ENCODE data around the gene IFNL4. TPM values are rescaled to one million over a fixed set of nuclear protein-coding genes. Genes with fewer than 3 reads are reported as not detected.
"Not testable (repeated sequence)": the region's sequence is repeated elsewhere in the genome, so short reads cannot be mapped to it uniquely, and the experiment has no call there.

IFNL4 gene
- total RNA-seq (2014; rRNA removed; shearing (Covaris generic)), result not detected in 2 replicates

GRCh38 chr19:39248806-39249205, at the start of gene IFNL4:
IFNL4 (minus strand) TSS chr19:39248856.
- DNase-seq (ENCODE audit: low spot score), result no peak

GRCh38 chr19:39297931-39298634, 49.4 kb upstream of the IFNL4 start:
- no peak for DNase-seq (ENCODE audit: low spot score)

GRCh38 chr19:39296906-39297305, 48.2 kb upstream of the IFNL4 start:
- DNase-seq (ENCODE audit: low spot score), result no peak

- DNase-seq (ENCODE audit: low spot score), result no peak
These were observed 47.5 kb upstream of the IFNL4 start, which contains the start of gene IFNL1 for GRCh38 chr19:39296055-39296645. IFNL1 (plus strand) TSS chr19:39296407; CDS start chr19:39296422, 15 bp downstream.

GRCh38 chr19:39293394-39293793, 44.7 kb upstream of the IFNL4 start:
- no peak for DNase-seq (ENCODE audit: low spot score)

- no peak for DNase-seq (ENCODE audit: low spot score)
These were observed 35.4 kb upstream of the IFNL4 start for GRCh38 chr19:39284032-39284431.

GRCh38 chr19:39282021-39282420, 33.4 kb upstream of the IFNL4 start:
- no peak for DNase-seq (ENCODE audit: low spot score)

- DNase-seq (ENCODE audit: low spot score), result no peak
These were observed 28.9 kb upstream of the IFNL4 start for GRCh38 chr19:39277598-39277997.

GRCh38 chr19:39276740-39277139, 28.1 kb upstream of the IFNL4 start:
- DNase-seq (ENCODE audit: low spot score), result no peak

GRCh38 chr19:39275578-39275977, 26.9 kb upstream of the IFNL4 start:
- no peak for DNase-seq (ENCODE audit: low spot score)

GRCh38 chr19:39273859-39274258, 25.2 kb upstream of the IFNL4 start:
- DNase-seq (ENCODE audit: low spot score), result peak; percentile 7

- no peak for DNase-seq (ENCODE audit: low spot score)
These were observed 21.6 kb upstream of the IFNL4 start for GRCh38 chr19:39270036-39270871.

- not testable (repeated sequence) for DNase-seq (ENCODE audit: low spot score)
These were observed 20.7 kb upstream of the IFNL4 start for GRCh38 chr19:39269369-39269768.

GRCh38 chr19:39268531-39269223, 20.0 kb upstream of the IFNL4 start:
- not testable (repeated sequence) for DNase-seq (ENCODE audit: low spot score)

- DNase-seq (ENCODE audit: low spot score), result not testable (repeated sequence)
These were observed 19.4 kb upstream of the IFNL4 start, which contains the start of gene IFNL2 for GRCh38 chr19:39268085-39268484. IFNL2 (plus strand) TSS chr19:39268396; CDS start chr19:39268569, 173 bp downstream.

GRCh38 chr19:39265321-39265916, 16.8 kb upstream of the IFNL4 start:
- DNase-seq (ENCODE audit: low spot score), result no peak

GRCh38 chr19:39264306-39265290, 15.9 kb upstream of the IFNL4 start:
- DNase-seq (ENCODE audit: low spot score), result no peak

GRCh38 chr19:39263912-39264305, 15.3 kb upstream of the IFNL4 start:
- DNase-seq (ENCODE audit: low spot score), result no peak

GRCh38 chr19:39262496-39262895, 13.8 kb upstream of the IFNL4 start:
- DNase-seq (ENCODE audit: low spot score), result no peak

- DNase-seq (ENCODE audit: low spot score), result no peak
These were observed 13.0 kb upstream of the IFNL4 start for GRCh38 chr19:39261704-39262103.
